ENCODE data around the gene RNF207.

- TF ChIP-seq POLR2A (IDR thresholded peaks at IDR 0.05; ENCODE audit: low read length), result no peak
- no peak for TF ChIP-seq GATA1 (IDR thresholded peaks at IDR 0.05; ENCODE audit: low read depth, low read length)
Measured at GRCh38 chr1:6165441-6165985, 40.4 kb upstream of the RNF207 start.
